OCI-LY7 (cell line): ENCODE measurements around the gene GLRB.

ENCODE experiments used
- EZH2phosphoT487 ChIP-seq: fragments of 200-600 bp; sonication (generic); IDR thresholded peaks from 2 replicates; pipeline ENCODE4 v1.6.1; 2018; ENCODE audit warnings: low read depth, borderline replicate concordance, mild to moderate bottlenecking, mixed run types, antibody characterized with exemption, low read length, moderate library complexity, mixed read lengths
- TF ChIP-seq, protein P1 (sequence below): fragments of 200-600 bp; sonication (generic); conservative IDR thresholded peaks from 2 replicates; pipeline ENCODE4 v1.5.1; 2014; ENCODE audit warnings: mild to moderate bottlenecking, antibody characterized with exemption, low read length, moderate library complexity, mixed read lengths

- TF ChIP-seq, protein P1, sequence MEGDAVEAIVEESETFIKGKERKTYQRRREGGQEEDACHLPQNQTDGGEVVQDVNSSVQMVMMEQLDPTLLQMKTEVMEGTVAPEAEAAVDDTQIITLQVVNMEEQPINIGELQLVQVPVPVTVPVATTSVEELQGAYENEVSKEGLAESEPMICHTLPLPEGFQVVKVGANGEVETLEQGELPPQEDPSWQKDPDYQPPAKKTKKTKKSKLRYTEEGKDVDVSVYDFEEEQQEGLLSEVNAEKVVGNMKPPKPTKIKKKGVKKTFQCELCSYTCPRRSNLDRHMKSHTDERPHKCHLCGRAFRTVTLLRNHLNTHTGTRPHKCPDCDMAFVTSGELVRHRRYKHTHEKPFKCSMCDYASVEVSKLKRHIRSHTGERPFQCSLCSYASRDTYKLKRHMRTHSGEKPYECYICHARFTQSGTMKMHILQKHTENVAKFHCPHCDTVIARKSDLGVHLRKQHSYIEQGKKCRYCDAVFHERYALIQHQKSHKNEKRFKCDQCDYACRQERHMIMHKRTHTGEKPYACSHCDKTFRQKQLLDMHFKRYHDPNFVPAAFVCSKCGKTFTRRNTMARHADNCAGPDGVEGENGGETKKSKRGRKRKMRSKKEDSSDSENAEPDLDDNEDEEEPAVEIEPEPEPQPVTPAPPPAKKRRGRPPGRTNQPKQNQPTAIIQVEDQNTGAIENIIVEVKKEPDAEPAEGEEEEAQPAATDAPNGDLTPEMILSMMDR = no peak
- no peak for TF ChIP-seq EZH2phosphoT487
Observed at GRCh38 chr4:157075401-157075800, 549 bp upstream of the GLRB start.
